Measurements from ENCODE around the gene KRT73. TPM values are rescaled to one million over a fixed set of nuclear protein-coding genes. Genes with fewer than 3 reads are reported as not detected.
A peak's percentile ranks its signal among the peaks of the same experiment; 100 is the strongest.

KRT73 gene
- total RNA-seq, 1 donor from 2014 or later = not detected

DNA sequence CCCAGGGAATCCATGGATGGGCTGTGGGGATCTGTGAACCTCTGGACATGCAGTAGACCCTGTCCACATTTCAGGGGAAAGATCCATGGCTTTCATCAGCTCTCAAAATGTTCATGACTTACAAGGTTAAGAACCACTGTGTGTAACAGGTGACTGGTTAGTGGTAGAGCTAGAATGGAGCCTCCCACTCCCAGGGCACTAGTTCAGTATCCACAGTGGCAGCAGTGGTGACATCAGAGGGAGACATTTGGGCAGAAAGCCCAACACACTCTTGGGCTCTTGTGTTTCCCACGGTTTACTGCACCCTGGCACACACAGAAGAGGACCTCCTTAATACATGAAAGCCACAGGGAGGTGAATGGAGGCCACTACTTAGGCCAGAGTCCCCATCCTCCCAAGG lies 53.8 kb downstream of the KRT73 start:
- DNase-seq = no peak

DNA sequence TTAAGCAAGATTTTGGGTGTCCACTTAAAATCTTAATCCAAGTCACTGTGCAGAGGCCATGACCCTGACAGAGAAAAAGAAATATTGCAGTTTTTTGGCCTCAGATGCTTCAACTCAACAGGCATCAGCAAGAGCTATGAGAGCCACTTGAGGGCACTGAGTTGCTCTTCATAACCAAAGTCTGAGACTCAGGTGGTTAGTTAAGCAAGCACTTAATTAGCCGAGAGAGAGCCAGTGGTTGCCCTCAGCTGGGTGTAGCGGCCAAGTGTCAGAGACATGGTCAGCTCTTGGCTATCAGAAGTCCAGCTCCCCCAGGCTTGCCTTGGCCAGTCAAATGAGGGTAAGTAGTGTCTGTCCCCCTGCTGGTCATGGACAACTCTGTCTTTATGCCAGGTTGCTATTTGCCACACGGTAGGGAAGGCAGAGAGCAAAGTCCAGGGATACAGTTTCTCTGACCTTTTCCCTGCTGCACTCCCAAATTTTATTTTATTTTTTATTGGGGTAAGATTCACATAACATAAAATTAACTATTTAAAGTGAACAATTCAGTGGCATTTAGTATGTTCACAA lies 56.4 kb downstream of the KRT73 start:
- DNase-seq = peak; percentile 21

GRCh38 chr12:52559979-52560378 lies 58.4 kb downstream of the KRT73 start:
- DNase-seq = no peak

DNA sequence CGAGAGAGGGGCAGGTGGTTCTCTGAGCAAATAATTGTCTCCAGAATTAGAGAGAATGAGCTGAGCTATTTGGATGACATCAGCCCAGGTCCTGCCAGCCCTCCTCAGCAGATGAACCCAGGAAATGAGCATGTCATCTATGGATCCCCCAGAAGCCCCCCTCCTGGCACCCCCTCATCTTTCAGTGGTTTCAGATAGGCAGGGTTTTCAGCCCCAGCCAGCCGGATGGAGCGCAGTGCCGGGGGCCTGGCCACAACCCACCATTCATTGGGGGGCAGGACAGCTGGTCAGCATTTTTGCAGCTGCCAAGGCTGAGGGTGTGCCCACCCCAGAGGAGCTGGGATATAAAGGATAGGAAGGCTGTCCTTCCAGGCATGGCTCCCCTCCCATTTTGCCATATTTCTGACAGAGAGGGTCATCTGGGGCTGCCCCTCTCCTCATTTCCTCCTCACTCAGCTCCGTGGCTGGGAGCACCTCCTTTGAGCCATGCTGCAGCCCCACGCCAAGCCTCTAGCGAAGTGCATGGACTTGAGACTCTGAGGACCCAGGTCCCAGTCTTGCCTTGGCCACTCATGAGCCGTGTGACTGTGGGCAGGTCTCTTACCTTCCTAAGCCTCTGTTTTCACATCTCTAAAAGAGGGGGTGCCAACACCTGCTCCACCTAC lies 59.4 kb downstream of the KRT73 start:
- DNase-seq = no peak

Other genes with a start within 250 kb of the KRT73 start
- gene KRT84, start 232.9 kb downstream of the KRT73 start, total RNA-seq = not detected in 2 replicates
- gene KRT82, start 212.2 kb downstream of the KRT73 start, total RNA-seq = not detected in 2 replicates
- not detected in 2 replicates for gene KRT75, start 184.2 kb downstream of the KRT73 start, total RNA-seq
- gene KRT6B, start 166.4 kb downstream of the KRT73 start, total RNA-seq = 0.05 and 0.34 TPM in 2 replicates
- gene KRT6C, start 144.8 kb downstream of the KRT73 start, total RNA-seq = not detected in 2 replicates
- gene KRT6A, start 125.3 kb downstream of the KRT73 start, total RNA-seq = 0.47 and 1.9 TPM in 2 replicates
- gene KRT5, start 98.2 kb downstream of the KRT73 start, total RNA-seq = 0.42 and 2.7 TPM in 2 replicates
- not detected in 2 replicates for gene KRT71, start 65.4 kb downstream of the KRT73 start, total RNA-seq
- not detected in 2 replicates for gene KRT74, start 44.7 kb downstream of the KRT73 start, total RNA-seq
- gene KRT72, start 17.1 kb downstream of the KRT73 start, total RNA-seq = not detected in 2 replicates
- not detected in 2 replicates for gene KRT2, start 33.7 kb upstream of the KRT73 start, total RNA-seq
- not detected in 2 replicates for gene KRT1, start 61.8 kb upstream of the KRT73 start, total RNA-seq
- gene KRT77, start 85.0 kb upstream of the KRT73 start, total RNA-seq = not detected in 2 replicates
- gene KRT76, start 158.8 kb upstream of the KRT73 start, total RNA-seq = not detected in 2 replicates
- gene KRT3, start 177.6 kb upstream of the KRT73 start, total RNA-seq = not detected in 2 replicates
- gene KRT4, start 195.6 kb upstream of the KRT73 start, total RNA-seq = not detected in 2 replicates
- gene KRT79, start 215.8 kb upstream of the KRT73 start, total RNA-seq = not detected in 2 replicates
- not detected in 2 replicates for gene KRT78, start 230.4 kb upstream of the KRT73 start, total RNA-seq

Measured in dermis blood vessel endothelial cell (primary cell).